T-helper 2 cell treated with Interferon-gamma antibody and Interleukin-4, amounts not matched to agents 100 ng/mL and 5 ng/mL, for 36 hours (primary cell): Measurements from ENCODE around the gene COLQ. TPM values are rescaled to one million over a fixed set of nuclear protein-coding genes. Genes with fewer than 3 reads are reported as not detected.
"Not testable (repeated sequence)": the region's sequence is repeated elsewhere in the genome, so short reads cannot be mapped to it uniquely, and the experiment has no call there.

ENCODE experiments used
- intact Hi-C: fragments of 100-400 bp; cut with micrococcal nuclease; formaldehyde crosslinking; loops from one replicate; pipeline ENCODE4 v1.15.1; 2023
- total RNA-seq: library from RNA; stranded (reverse); gene quantifications from 2 replicates; pipeline ENCODE4 v1.2.3, GENCODE V29; 2022

COLQ gene
- total RNA-seq, 1 donor from 2014 or later: 2.7 TPM

- intact Hi-C loops: no loop called here
Measured at GRCh38 chr3:15492847-15493360, 28.6 kb downstream of the COLQ start.

- intact Hi-C loops: no loop called here
Measured at GRCh38 chr3:15491143-15491542, 30.4 kb downstream of the COLQ start.

GRCh38 chr3:15490158-15490557 is 31.3 kb downstream of the COLQ start:
- intact Hi-C loops: no loop called here

GRCh38 chr3:15488002-15488401 is 33.5 kb downstream of the COLQ start:
- intact Hi-C loops: no loop called here

- intact Hi-C loops: no loop called here
Measured at GRCh38 chr3:15486979-15487378, 34.5 kb downstream of the COLQ start.

- intact Hi-C loops: no loop called here
Measured at GRCh38 chr3:15486020-15486419, 35.5 kb downstream of the COLQ start.

- intact Hi-C loops: not testable (repeated sequence)
Measured at GRCh38 chr3:15484551-15484950, 37.0 kb downstream of the COLQ start.

- intact Hi-C loops: no loop called here
Measured at GRCh38 chr3:15479400-15480224, 41.9 kb downstream of the COLQ start.

GRCh38 chr3:15478640-15478979 is 42.9 kb downstream of the COLQ start:
- intact Hi-C loops: no loop called here

- intact Hi-C loops: no loop called here
Measured at GRCh38 chr3:15477951-15478639, 43.4 kb downstream of the COLQ start.

- intact Hi-C loops: no loop called here
Measured at GRCh38 chr3:15476378-15476777, 45.1 kb downstream of the COLQ start.

GRCh38 chr3:15475161-15475560 is 46.3 kb downstream of the COLQ start:
- intact Hi-C loops: no loop called here

- intact Hi-C loops: no loop called here
Measured at GRCh38 chr3:15471861-15472260, 49.6 kb downstream of the COLQ start.

GRCh38 chr3:15470849-15471248 is 50.7 kb downstream of the COLQ start:
- intact Hi-C loops: no loop called here

- intact Hi-C loops: no loop called here
Measured at GRCh38 chr3:15470261-15470660, 51.2 kb downstream of the COLQ start.

GRCh38 chr3:15467227-15468181 is 54.0 kb downstream of the COLQ start:
- intact Hi-C loops: no loop called here

- intact Hi-C loops: no loop called here
Measured at GRCh38 chr3:15465876-15466585, 55.5 kb downstream of the COLQ start.

GRCh38 chr3:15462451-15462850 is 59.1 kb downstream of the COLQ start:
- intact Hi-C loops: no loop called here

GRCh38 chr3:15460891-15461531 is 60.5 kb downstream of the COLQ start:
- intact Hi-C loops: no loop called here

GRCh38 chr3:15458212-15458780 is 63.2 kb downstream of the COLQ start:
- intact Hi-C loops: no loop called here
